ENCODE results near the gene KXD1.

GRCh38 chr19:18532168-18532890, 25.3 kb upstream of the KXD1 start:
- TF ChIP-seq, protein P1, sequence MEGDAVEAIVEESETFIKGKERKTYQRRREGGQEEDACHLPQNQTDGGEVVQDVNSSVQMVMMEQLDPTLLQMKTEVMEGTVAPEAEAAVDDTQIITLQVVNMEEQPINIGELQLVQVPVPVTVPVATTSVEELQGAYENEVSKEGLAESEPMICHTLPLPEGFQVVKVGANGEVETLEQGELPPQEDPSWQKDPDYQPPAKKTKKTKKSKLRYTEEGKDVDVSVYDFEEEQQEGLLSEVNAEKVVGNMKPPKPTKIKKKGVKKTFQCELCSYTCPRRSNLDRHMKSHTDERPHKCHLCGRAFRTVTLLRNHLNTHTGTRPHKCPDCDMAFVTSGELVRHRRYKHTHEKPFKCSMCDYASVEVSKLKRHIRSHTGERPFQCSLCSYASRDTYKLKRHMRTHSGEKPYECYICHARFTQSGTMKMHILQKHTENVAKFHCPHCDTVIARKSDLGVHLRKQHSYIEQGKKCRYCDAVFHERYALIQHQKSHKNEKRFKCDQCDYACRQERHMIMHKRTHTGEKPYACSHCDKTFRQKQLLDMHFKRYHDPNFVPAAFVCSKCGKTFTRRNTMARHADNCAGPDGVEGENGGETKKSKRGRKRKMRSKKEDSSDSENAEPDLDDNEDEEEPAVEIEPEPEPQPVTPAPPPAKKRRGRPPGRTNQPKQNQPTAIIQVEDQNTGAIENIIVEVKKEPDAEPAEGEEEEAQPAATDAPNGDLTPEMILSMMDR (IDR thresholded peaks at IDR 0.05), result no peak
- TF ChIP-seq MXI1 (IDR thresholded peaks at IDR 0.05; ENCODE audit: low read depth, low read length) (no peak), NRF1 (IDR thresholded peaks at IDR 0.05; ENCODE audit: low read depth, low read length) (no peak), RCOR1 (IDR thresholded peaks at IDR 0.05; ENCODE audit: low read length) (no peak)

Data from SK-N-SH (cell line).